ENCODE measurements around the gene BCAS3. TPM values are rescaled to one million over a fixed set of nuclear protein-coding genes. Genes with fewer than 3 reads are reported as not detected.

Gene BCAS3
- total and polyA plus RNA-seq, 2 donors (not counting 1 experiment from before 2014, with no cell fraction given), result 13.9 to 73.4 TPM

- H3K36me3 ChIP-seq (replicated peaks in 1 of 2; ENCODE audit: control extremely low read depth in 1 of 2, control insufficient read depth in 1 of 2, extremely low read depth in 1 of 2, insufficient read depth in 2 of 2, low read length in 1 of 2), result no peaks in the 10 kb centered on the region
- H2AFZ ChIP-seq (ENCODE audit: insufficient read depth, low read depth, low read length, poor library complexity, severe bottlenecking), result no peak overlapping the region
- H3K4me1 ChIP-seq (ENCODE audit: control insufficient read depth in 2 of 2, insufficient read depth in 2 of 2, low read length in 2 of 2), result no peaks in the 10 kb centered on the region
- Mint-ChIP-seq H3K27ac (no peak overlapping the region), H3K9me3 (ENCODE audit: insufficient read depth) (no peaks in the 10 kb centered on the region), H3K4me3 (no peak overlapping the region), H3K4me1 (peaks cover 4% of the 10 kb centered on the region), H3K27me3 (no peaks in the 10 kb centered on the region)
- H3K4me2 ChIP-seq (replicated peaks; ENCODE audit: low read depth, low read length, poor library complexity, severe bottlenecking), result no peak overlapping the region
- no peaks in the 10 kb centered on the region for H3K27me3 ChIP-seq (replicated peaks in 1 of 4; ENCODE audit: control extremely low read depth in 1 of 4, control insufficient read depth in 3 of 4, insufficient read depth in 4 of 4, low read length in 3 of 4)
- no peak overlapping the region for H3K4me3 ChIP-seq (ENCODE audit: control extremely low read depth in 1 of 5, extremely low read depth in 1 of 5, insufficient read depth in 1 of 5, low read depth in 2 of 5, low read length in 4 of 5)
- CTCF ChIA-PET, result no interaction called here
- no peak overlapping the region for H3K27ac ChIP-seq (ENCODE audit: low read length in 2 of 2)
- no peaks in the 10 kb centered on the region for H3K79me2 ChIP-seq (ENCODE audit: control insufficient read depth, insufficient read depth, low read length)
- ATAC-seq (ENCODE audit: low read depth), result no peak
- intact Hi-C loops (cut with micrococcal nuclease), result no loop called here
- no peak for DNase-seq
- 100% methylated on average over 1 of the region's 3 CpGs for WGBS (ENCODE audit: insufficient coverage)
- no peak overlapping the region for H3K9ac ChIP-seq (ENCODE audit: low read length)
- POLR2A ChIA-PET, result no interaction called here
- H4K20me1 ChIP-seq (ENCODE audit: control insufficient read depth, insufficient read depth, low read length, poor library complexity, severe bottlenecking), result no peaks in the 10 kb centered on the region
- TF ChIP-seq, protein P1, sequence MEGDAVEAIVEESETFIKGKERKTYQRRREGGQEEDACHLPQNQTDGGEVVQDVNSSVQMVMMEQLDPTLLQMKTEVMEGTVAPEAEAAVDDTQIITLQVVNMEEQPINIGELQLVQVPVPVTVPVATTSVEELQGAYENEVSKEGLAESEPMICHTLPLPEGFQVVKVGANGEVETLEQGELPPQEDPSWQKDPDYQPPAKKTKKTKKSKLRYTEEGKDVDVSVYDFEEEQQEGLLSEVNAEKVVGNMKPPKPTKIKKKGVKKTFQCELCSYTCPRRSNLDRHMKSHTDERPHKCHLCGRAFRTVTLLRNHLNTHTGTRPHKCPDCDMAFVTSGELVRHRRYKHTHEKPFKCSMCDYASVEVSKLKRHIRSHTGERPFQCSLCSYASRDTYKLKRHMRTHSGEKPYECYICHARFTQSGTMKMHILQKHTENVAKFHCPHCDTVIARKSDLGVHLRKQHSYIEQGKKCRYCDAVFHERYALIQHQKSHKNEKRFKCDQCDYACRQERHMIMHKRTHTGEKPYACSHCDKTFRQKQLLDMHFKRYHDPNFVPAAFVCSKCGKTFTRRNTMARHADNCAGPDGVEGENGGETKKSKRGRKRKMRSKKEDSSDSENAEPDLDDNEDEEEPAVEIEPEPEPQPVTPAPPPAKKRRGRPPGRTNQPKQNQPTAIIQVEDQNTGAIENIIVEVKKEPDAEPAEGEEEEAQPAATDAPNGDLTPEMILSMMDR (IDR thresholded peaks at IDR 0.05), result no peak
- TF ChIP-seq EZH2 (IDR thresholded peaks at IDR 0.05; ENCODE audit: borderline replicate concordance, insufficient read depth, low read depth, low read length, poor library complexity, severe bottlenecking), result no peak
- H3K9me3 ChIP-seq (ENCODE audit: control extremely low read depth in 1 of 3, control insufficient read depth in 2 of 3, insufficient read depth in 1 of 3, low read length in 2 of 3), result peaks cover 0 to 4% (median 2%) of the 10 kb centered on the region in 3 donors
Measured at GRCh38 chr17:61232871-61233270, 555.2 kb downstream of the BCAS3 start.

DNA sequence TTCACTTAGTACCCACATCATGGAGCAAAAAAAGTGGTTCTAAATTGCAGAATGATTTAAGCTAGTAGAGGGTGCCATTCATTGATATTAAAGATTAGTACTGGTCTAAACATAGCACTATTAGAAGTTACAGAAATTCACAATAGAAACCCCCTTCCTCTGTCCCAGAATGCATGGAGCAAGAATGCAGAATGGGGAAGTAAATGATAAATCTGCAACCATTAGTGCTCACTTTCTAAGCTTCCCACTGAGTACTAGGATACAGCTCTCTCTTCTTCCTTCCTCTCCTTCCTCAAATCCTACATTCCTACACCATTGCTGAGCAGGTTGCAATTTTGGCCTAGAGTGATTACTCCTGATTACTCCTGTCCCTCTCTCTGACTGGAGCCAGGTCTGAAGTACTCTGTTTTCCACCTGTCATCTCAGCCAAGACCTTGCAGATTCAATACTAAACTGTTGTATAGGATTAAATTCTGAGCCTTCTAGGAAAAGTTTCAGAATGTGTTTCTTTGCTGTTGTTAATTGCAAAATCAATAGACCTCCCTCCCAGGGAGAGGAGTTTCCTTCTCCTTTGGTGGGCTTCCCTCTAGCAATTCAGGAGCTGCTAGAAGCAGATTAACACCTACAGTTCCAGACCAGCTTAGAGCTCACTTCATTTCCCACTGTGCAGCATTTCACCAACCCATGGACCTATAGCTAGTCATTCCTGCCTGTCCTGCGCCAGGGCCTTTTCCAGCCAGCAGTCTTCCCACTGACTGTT is 556.5 kb downstream of the BCAS3 start:
- H3K9me3 Mint-ChIP-seq (ENCODE audit: insufficient read depth), result no peaks in the 10 kb centered on the region
- H3K27me3 Mint-ChIP-seq, result no peaks in the 10 kb centered on the region
- Histone ChIP-seq H3K9ac (ENCODE audit: low read length) (no peak overlapping the region), H3K79me2 (ENCODE audit: control insufficient read depth, insufficient read depth, low read length) (no peaks in the 10 kb centered on the region), H3K4me2 (replicated peaks; ENCODE audit: low read depth, low read length, poor library complexity, severe bottlenecking) (no peak overlapping the region), H3K27me3 (replicated peaks in 1 of 4; ENCODE audit: control extremely low read depth in 1 of 4, control insufficient read depth in 3 of 4, insufficient read depth in 4 of 4, low read length in 3 of 4) (no peaks in the 10 kb centered on the region), H3K4me1 (ENCODE audit: control insufficient read depth in 2 of 2, insufficient read depth in 2 of 2, low read length in 2 of 2) (no peaks in the 10 kb centered on the region), H3K4me3 (ENCODE audit: control extremely low read depth in 1 of 5, extremely low read depth in 1 of 5, insufficient read depth in 1 of 5, low read depth in 2 of 5, low read length in 4 of 5) (no peak overlapping the region), H4K20me1 (ENCODE audit: control insufficient read depth, insufficient read depth, low read length, poor library complexity, severe bottlenecking) (no peaks in the 10 kb centered on the region), H3K9me3 (ENCODE audit: control extremely low read depth in 1 of 3, control insufficient read depth in 2 of 3, insufficient read depth in 1 of 3, low read length in 2 of 3) (peaks cover 0 to 4% (median 2%) of the 10 kb centered on the region in 3 donors), H3K36me3 (replicated peaks in 1 of 2; ENCODE audit: control extremely low read depth in 1 of 2, control insufficient read depth in 1 of 2, extremely low read depth in 1 of 2, insufficient read depth in 2 of 2, low read length in 1 of 2) (no peaks in the 10 kb centered on the region), H3K27ac (ENCODE audit: low read length in 2 of 2) (no peak overlapping the region), H2AFZ (ENCODE audit: insufficient read depth, low read depth, low read length, poor library complexity, severe bottlenecking) (no peak overlapping the region)
- ChIA-PET CTCF (no interaction called here), POLR2A (no interaction called here)
- ATAC-seq (ENCODE audit: low read depth), result no peak
- WGBS (ENCODE audit: insufficient coverage), result 100% methylated on average over 1 of the region's 1 CpG
- intact Hi-C loops (cut with micrococcal nuclease), result no loop called here
- peaks cover 4% of the 10 kb centered on the region for H3K4me1 Mint-ChIP-seq
- H3K27ac Mint-ChIP-seq, result no peak overlapping the region
- no peak overlapping the region for H3K4me3 Mint-ChIP-seq
- TF ChIP-seq, protein P1 (IDR thresholded peaks at IDR 0.05), result no peak
- no peak for TF ChIP-seq EZH2 (IDR thresholded peaks at IDR 0.05; ENCODE audit: borderline replicate concordance, insufficient read depth, low read depth, low read length, poor library complexity, severe bottlenecking)
- DNase-seq, result no peak
